OCI-LY3 (cell line): ENCODE results near the gene WNT3.

Experiments
- H2AFZ ChIP-seq: fragments of 200-600, 300-600 bp; shearing (Covaris generic); 2 replicates; pipeline ENCODE4 v1.6.0; 2014; ENCODE audit warnings: antibody characterized with exemption, low read depth, low read length
- H3K27ac ChIP-seq: fragments of 200-600, 300-600 bp; sonication (generic); 2 replicates; pipeline ENCODE4 v1.5.1; 2014; ENCODE audit warnings: mild to moderate bottlenecking, low read length, moderate library complexity, mixed read lengths
- H3K27me3 ChIP-seq: fragments of 200-600, 300-600 bp; sonication (generic); 2 replicates; pipeline ENCODE4 v1.6.1; 2014; ENCODE audit warnings: low read depth, low read length, mixed read lengths
- H3K36me3 ChIP-seq: fragments of 200-600, 300-600 bp; sonication (generic); replicated peaks from 2 replicates; pipeline ENCODE3; 2014; ENCODE audit warnings: low read depth, low read length, mixed read lengths
- H3K4me1 ChIP-seq: fragments of 300-600, 200-600 bp; sonication (generic); 2 replicates; pipeline ENCODE4 v1.6.1; 2014; ENCODE audit warnings: low read length, mixed read lengths
- H3K4me2 ChIP-seq: fragments of 200-600, 300-600 bp; sonication (generic); 2 replicates; pipeline ENCODE4 v1.6.1; 2014; ENCODE audit warnings: low read length, mixed read lengths
- H3K4me3 ChIP-seq: fragments of 300-600, 200-600 bp; sonication (generic); 2 replicates; pipeline ENCODE4 v1.5.1; 2014; ENCODE audit warnings: antibody characterized with exemption, mild to moderate bottlenecking, low read length, moderate library complexity
- H3K79me2 ChIP-seq: fragments of 300-600, 200-600 bp; shearing (Covaris generic); 2 replicates; pipeline ENCODE4 v1.6.1; 2014; ENCODE audit warnings: mild to moderate bottlenecking, low read length, mixed read lengths
- H3K9ac ChIP-seq: fragments of 300-600, 200-600 bp; shearing (Covaris generic); 2 replicates; pipeline ENCODE4 v1.6.0; 2014; ENCODE audit warnings: mild to moderate bottlenecking, low read length, moderate library complexity
- H3K9me3 ChIP-seq: fragments of 200-600, 300-600 bp; shearing (Covaris generic); 2 replicates; pipeline ENCODE4 v1.6.1; 2014; ENCODE audit warnings: low read length, mixed read lengths; ENCODE audit not compliant: insufficient read depth
- H4K20me1 ChIP-seq: fragments of 200-600, 300-600 bp; sonication (generic); 2 replicates; pipeline ENCODE4 v1.6.1; 2016; ENCODE audit warnings: low read length, mixed read lengths; ENCODE audit not compliant: insufficient read depth
- EZH2phosphoT487 ChIP-seq: fragments of 200-600 bp; shearing (Covaris generic); IDR thresholded peaks from 2 replicates; pipeline ENCODE4 v1.6.1; 2018; ENCODE audit warnings: antibody characterized with exemption, mixed run types, low read depth
- TF ChIP-seq, protein P1 (sequence below): fragments of 200-600, 300-600 bp; sonication (generic); IDR thresholded peaks from 2 replicates; pipeline ENCODE4 v1.5.1; 2014; ENCODE audit warnings: antibody characterized with exemption, low read length, low read depth

WNT3 gene

GRCh38 chr17:46863383-46864121, 45.1 kb upstream of the WNT3 start:
- Histone ChIP-seq H3K9ac (no peak overlapping the region), H3K4me2 (no peak overlapping the region)

DNA sequence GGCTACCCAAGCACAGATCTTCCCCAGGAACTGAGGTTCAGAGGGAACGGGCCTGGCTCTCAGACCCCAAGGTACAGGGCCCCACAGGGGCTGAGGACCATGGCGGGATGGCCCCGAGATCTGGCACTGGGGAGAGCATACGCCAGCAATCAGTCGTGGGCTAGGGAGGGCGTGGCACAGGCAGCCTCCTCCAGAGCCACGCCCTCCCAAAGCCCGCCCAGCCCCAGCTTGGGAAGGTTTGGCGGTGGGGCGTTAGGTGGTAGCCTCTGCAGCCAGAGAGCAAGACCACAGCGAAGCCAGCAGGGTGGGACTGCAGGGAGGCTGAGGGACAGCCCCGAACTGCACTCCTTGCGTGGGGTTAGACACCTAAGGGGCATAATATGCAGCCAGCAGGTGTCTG, 44.5 kb upstream of the WNT3 start:
- Histone ChIP-seq H3K9me3 (no peaks in the 10 kb centered on the region), H3K4me3 (no peak overlapping the region), H3K9ac (no peak overlapping the region), H3K27me3 (peaks cover 4% of the 10 kb centered on the region; the same call in 1 of the 2 replicates), H3K36me3 (no peaks in the 10 kb centered on the region), H4K20me1 (no peaks in the 10 kb centered on the region), H3K4me1 (peaks cover 6% of the 10 kb centered on the region; the same call in 1 of the 2 replicates), H3K79me2 (no peaks in the 10 kb centered on the region), H2AFZ (no peak overlapping the region), H3K27ac (no peak overlapping the region), H3K4me2 (no peak overlapping the region)
- TF ChIP-seq EZH2phosphoT487: no peak
- TF ChIP-seq, protein P1, sequence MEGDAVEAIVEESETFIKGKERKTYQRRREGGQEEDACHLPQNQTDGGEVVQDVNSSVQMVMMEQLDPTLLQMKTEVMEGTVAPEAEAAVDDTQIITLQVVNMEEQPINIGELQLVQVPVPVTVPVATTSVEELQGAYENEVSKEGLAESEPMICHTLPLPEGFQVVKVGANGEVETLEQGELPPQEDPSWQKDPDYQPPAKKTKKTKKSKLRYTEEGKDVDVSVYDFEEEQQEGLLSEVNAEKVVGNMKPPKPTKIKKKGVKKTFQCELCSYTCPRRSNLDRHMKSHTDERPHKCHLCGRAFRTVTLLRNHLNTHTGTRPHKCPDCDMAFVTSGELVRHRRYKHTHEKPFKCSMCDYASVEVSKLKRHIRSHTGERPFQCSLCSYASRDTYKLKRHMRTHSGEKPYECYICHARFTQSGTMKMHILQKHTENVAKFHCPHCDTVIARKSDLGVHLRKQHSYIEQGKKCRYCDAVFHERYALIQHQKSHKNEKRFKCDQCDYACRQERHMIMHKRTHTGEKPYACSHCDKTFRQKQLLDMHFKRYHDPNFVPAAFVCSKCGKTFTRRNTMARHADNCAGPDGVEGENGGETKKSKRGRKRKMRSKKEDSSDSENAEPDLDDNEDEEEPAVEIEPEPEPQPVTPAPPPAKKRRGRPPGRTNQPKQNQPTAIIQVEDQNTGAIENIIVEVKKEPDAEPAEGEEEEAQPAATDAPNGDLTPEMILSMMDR: no peak

More at GRCh38 chr17:46863383-46864121, 45.1 kb upstream of the WNT3 start:
- Histone ChIP-seq H3K27me3 (peaks cover 4% of the 10 kb centered on the region; the same call in 1 of the 2 replicates), H3K79me2 (no peaks in the 10 kb centered on the region), H4K20me1 (no peaks in the 10 kb centered on the region), H3K27ac (no peak overlapping the region), H3K9me3 (no peaks in the 10 kb centered on the region), H3K36me3 (no peaks in the 10 kb centered on the region), H2AFZ (no peak overlapping the region), H3K4me1 (peaks cover 6% of the 10 kb centered on the region; the same call in 1 of the 2 replicates), H3K4me3 (no peak overlapping the region)
- TF ChIP-seq, protein P1: no peak
- no peak for TF ChIP-seq EZH2phosphoT487

GRCh38 chr17:46859996-46860395, 41.5 kb upstream of the WNT3 start:
- H4K20me1 ChIP-seq: no peaks in the 10 kb centered on the region
- H3K4me2 ChIP-seq: no peak overlapping the region
- TF ChIP-seq EZH2phosphoT487: no peak
- TF ChIP-seq, protein P1: no peak

GRCh38 chr17:46857600-46857999, 39.1 kb upstream of the WNT3 start:
- Histone ChIP-seq H4K20me1 (no peaks in the 10 kb centered on the region), H3K9ac (no peak overlapping the region), H3K27ac (no peak overlapping the region), H3K9me3 (no peaks in the 10 kb centered on the region), H2AFZ (no peak overlapping the region), H3K36me3 (no peaks in the 10 kb centered on the region), H3K4me2 (no peak overlapping the region), H3K4me3 (no peak overlapping the region), H3K79me2 (no peaks in the 10 kb centered on the region), H3K27me3 (no peaks in the 10 kb centered on the region), H3K4me1 (no peaks in the 10 kb centered on the region)
- TF ChIP-seq EZH2phosphoT487: no peak
- TF ChIP-seq, protein P1: no peak

More at GRCh38 chr17:46859996-46860395, 41.5 kb upstream of the WNT3 start:
- no peak overlapping the region for H3K27ac ChIP-seq
- H3K9ac ChIP-seq: no peak overlapping the region
- H3K79me2 ChIP-seq: no peaks in the 10 kb centered on the region
- H2AFZ ChIP-seq: no peak overlapping the region
- H3K4me1 ChIP-seq: no peaks in the 10 kb centered on the region
- peaks cover 2% of the 10 kb centered on the region; the same call in 1 of the 2 replicates for H3K27me3 ChIP-seq
- no peaks in the 10 kb centered on the region for H3K9me3 ChIP-seq
- no peaks in the 10 kb centered on the region for H3K36me3 ChIP-seq
- H3K4me3 ChIP-seq: no peak overlapping the region
